Mammary epithelial cell (primary cell): ENCODE results near the gene KCNJ3.

Experiments
- CTCF ChIP-seq, 2 donors: IDR thresholded peaks in 1 of 2; conservative IDR thresholded peaks in 1 of 2; 2 replicates each; pipeline ENCODE4 v1.5.1; 2011 to 2012; ENCODE audit warnings: inconsistent platforms in 2 of 2, low read length in 2 of 2, mild to moderate bottlenecking in 2 of 2, control low read depth in 1 of 2, low read depth in 1 of 2; ENCODE audit not compliant: insufficient read depth in 1 of 2; ENCODE audit errors: extremely low read depth in 1 of 2
- EZH2 ChIP-seq: IDR thresholded peaks from 2 replicates; pipeline ENCODE4 v1.6.1; 2012; ENCODE audit warnings: low read length, inconsistent platforms, borderline replicate concordance

- TF ChIP-seq CTCF (conservative IDR thresholded peaks at IDR 0.05 in 1 of 2, IDR thresholded peaks at IDR 0.05 in 1 of 2; ENCODE audit: extremely low read depth in 1 of 2, insufficient read depth in 1 of 2, low read depth in 1 of 2, low read length in 2 of 2): no peak
- no peak for TF ChIP-seq EZH2
These were observed 202.6 kb downstream of the KCNJ3 start for GRCh38 chr2:154901063-154901462.
